Astrocyte (in vitro differentiated cells and primary cell): ENCODE measurements around the gene CHST7. TPM values are rescaled to one million over a fixed set of nuclear protein-coding genes. Genes with fewer than 3 reads are reported as not detected.

ENCODE experiments used
- DNase-seq: peaks from one replicate; pipeline ENCODE4 v3.0.0-alpha.2; 2010; ENCODE audit warnings: low read depth
- FAIRE-seq: peaks from 2 replicates; lab custom pipeline; 2011; peaks lifted over from hg19 to GRCh38; lab: Jason Lieb, UNC
- H2AFZ ChIP-seq: 2 replicates; pipeline ENCODE4 v1.6.0; 2012; ENCODE audit warnings: low read depth, low read length, inconsistent platforms
- H3K27ac ChIP-seq: 2 replicates; pipeline ENCODE4 v1.5.1; 2011; ENCODE audit warnings: low read depth, low read length, inconsistent platforms
- H3K27me3 ChIP-seq: 2 replicates; pipeline ENCODE4 v1.6.0; 2011; ENCODE audit warnings: low read length, inconsistent platforms; ENCODE audit not compliant: insufficient read depth
- H3K36me3 ChIP-seq: 2 replicates; pipeline ENCODE4 v1.5.1; 2011; ENCODE audit warnings: low read length, inconsistent platforms; ENCODE audit not compliant: insufficient read depth
- H3K4me1 ChIP-seq: 2 replicates; pipeline ENCODE4 v1.5.1; 2011; ENCODE audit warnings: low read length, inconsistent platforms; ENCODE audit not compliant: insufficient read depth
- H3K4me2 ChIP-seq: 2 replicates; pipeline ENCODE4 v1.6.0; 2012; ENCODE audit warnings: low read length, inconsistent platforms
- H3K4me3 ChIP-seq: 2 replicates; pipeline ENCODE4 v1.5.1; 2011; ENCODE audit warnings: low read depth, mild to moderate bottlenecking, low read length, inconsistent platforms; ENCODE audit not compliant: insufficient read depth
- H3K79me2 ChIP-seq: 2 replicates; pipeline ENCODE4 v1.6.0; 2012; ENCODE audit warnings: mild to moderate bottlenecking, low read length, inconsistent platforms; ENCODE audit not compliant: insufficient read depth
- H3K9ac ChIP-seq: 2 replicates; pipeline ENCODE4 v1.6.0; 2012; ENCODE audit warnings: mild to moderate bottlenecking, low read length, inconsistent platforms
- H3K9me3 ChIP-seq: 2 replicates; pipeline ENCODE4 v1.5.1; 2012; ENCODE audit warnings: low read depth, mild to moderate bottlenecking, low read length, inconsistent platforms; ENCODE audit not compliant: insufficient read depth
- H4K20me1 ChIP-seq: 2 replicates; pipeline ENCODE4 v1.6.0; 2012; ENCODE audit warnings: low read length, inconsistent platforms; ENCODE audit not compliant: insufficient read depth
- H3K27ac Mint-ChIP-seq: one replicate; pipeline ENCODE4 v1.8.0; 2021; ENCODE audit warnings: mild to moderate bottlenecking, mixed read lengths; ENCODE audit not compliant: unreplicated experiment
- H3K27me3 Mint-ChIP-seq: one replicate; pipeline ENCODE4 v1.8.0; 2021; ENCODE audit warnings: low read depth, mixed read lengths; ENCODE audit not compliant: unreplicated experiment
- H3K36me3 Mint-ChIP-seq: one replicate; pipeline ENCODE4 v1.8.0; 2021; ENCODE audit warnings: low read depth, mixed read lengths; ENCODE audit not compliant: unreplicated experiment
- H3K4me1 Mint-ChIP-seq: one replicate; pipeline ENCODE4 v1.8.0; 2021; ENCODE audit warnings: low read depth, mixed read lengths; ENCODE audit not compliant: unreplicated experiment
- H3K4me3 Mint-ChIP-seq: one replicate; pipeline ENCODE4 v1.8.0; 2021; ENCODE audit warnings: mild to moderate bottlenecking, moderate library complexity, mixed read lengths; ENCODE audit not compliant: unreplicated experiment
- H3K9me3 Mint-ChIP-seq: one replicate; pipeline ENCODE4 v1.8.0; 2021; ENCODE audit warnings: mild to moderate bottlenecking, mixed read lengths; ENCODE audit not compliant: unreplicated experiment
- EZH2 ChIP-seq: IDR thresholded peaks from 2 replicates; pipeline ENCODE4 v1.6.1; 2012; ENCODE audit warnings: mild to moderate bottlenecking, low read length, inconsistent platforms; ENCODE audit not compliant: insufficient read depth
- total RNA-seq: library from RNA; stranded (reverse); gene quantifications from 2 replicates; pipeline ENCODE4 v1.2.1, GENCODE V29; 2021
- TF ChIP-seq, protein P1 (sequence below): IDR thresholded peaks from 2 replicates; pipeline ENCODE4 v1.5.1; 2011; ENCODE audit warnings: low read depth, mild to moderate bottlenecking, inconsistent platforms, low read length, moderate library complexity; ENCODE audit not compliant: insufficient read depth

The CHST7 gene
- total RNA-seq, 1 donor from 2014 or later, result 15.4 TPM

DNA sequence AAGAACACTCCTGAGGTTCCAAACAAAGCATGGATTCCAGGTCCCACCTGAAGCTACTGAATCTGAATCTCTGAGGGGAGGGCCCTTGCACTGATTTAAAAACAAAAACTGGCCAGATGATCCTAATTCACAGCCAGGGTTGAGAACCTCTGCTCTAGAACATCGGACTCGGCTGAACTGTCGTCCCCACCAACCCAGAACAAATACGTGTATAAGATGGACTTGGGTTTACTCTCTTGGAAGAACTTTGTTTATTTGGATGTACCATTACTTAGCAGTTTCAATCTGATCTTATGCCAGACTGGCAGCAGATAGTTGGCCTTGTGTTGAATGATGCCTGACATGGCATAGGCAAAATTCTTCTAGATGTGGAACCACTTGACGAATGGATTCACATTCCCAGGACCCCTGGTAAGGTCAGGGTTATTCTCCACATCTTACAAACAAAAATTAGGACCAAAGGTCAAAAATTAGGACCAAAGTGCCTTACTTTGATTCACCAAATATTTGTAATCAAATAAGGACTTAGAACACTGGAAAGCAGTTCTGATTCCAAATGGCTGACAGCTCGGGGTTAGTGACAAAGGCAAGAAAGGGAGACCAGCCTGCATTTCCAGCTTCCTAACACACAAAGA, 29.0 kb downstream of the CHST7 start:
- H3K4me3 Mint-ChIP-seq, result no peak overlapping the region
- H3K4me1 Mint-ChIP-seq, result peaks cover 3% of the 10 kb centered on the region
- no peaks in the 10 kb centered on the region for H3K9me3 Mint-ChIP-seq
- H3K27me3 Mint-ChIP-seq, result no peaks in the 10 kb centered on the region
- Histone ChIP-seq H3K4me2 (no peak overlapping the region), H3K79me2 (no peaks in the 10 kb centered on the region), H3K36me3 (no peaks in the 10 kb centered on the region), H2AFZ (no peak overlapping the region), H4K20me1 (no peaks in the 10 kb centered on the region), H3K9ac (no peak overlapping the region), H3K4me3 (no peak overlapping the region), H3K27me3 (no peaks in the 10 kb centered on the region), H3K27ac (no peak overlapping the region), H3K4me1 (no peaks in the 10 kb centered on the region), H3K9me3 (no peaks in the 10 kb centered on the region)
- TF ChIP-seq, protein P1, sequence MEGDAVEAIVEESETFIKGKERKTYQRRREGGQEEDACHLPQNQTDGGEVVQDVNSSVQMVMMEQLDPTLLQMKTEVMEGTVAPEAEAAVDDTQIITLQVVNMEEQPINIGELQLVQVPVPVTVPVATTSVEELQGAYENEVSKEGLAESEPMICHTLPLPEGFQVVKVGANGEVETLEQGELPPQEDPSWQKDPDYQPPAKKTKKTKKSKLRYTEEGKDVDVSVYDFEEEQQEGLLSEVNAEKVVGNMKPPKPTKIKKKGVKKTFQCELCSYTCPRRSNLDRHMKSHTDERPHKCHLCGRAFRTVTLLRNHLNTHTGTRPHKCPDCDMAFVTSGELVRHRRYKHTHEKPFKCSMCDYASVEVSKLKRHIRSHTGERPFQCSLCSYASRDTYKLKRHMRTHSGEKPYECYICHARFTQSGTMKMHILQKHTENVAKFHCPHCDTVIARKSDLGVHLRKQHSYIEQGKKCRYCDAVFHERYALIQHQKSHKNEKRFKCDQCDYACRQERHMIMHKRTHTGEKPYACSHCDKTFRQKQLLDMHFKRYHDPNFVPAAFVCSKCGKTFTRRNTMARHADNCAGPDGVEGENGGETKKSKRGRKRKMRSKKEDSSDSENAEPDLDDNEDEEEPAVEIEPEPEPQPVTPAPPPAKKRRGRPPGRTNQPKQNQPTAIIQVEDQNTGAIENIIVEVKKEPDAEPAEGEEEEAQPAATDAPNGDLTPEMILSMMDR, result no peak
- no peak for TF ChIP-seq EZH2
- no peak for DNase-seq
- peaks cover 3% of the 10 kb centered on the region for H3K36me3 Mint-ChIP-seq
- H3K27ac Mint-ChIP-seq, result no peak overlapping the region
- no peak for FAIRE-seq

DNA sequence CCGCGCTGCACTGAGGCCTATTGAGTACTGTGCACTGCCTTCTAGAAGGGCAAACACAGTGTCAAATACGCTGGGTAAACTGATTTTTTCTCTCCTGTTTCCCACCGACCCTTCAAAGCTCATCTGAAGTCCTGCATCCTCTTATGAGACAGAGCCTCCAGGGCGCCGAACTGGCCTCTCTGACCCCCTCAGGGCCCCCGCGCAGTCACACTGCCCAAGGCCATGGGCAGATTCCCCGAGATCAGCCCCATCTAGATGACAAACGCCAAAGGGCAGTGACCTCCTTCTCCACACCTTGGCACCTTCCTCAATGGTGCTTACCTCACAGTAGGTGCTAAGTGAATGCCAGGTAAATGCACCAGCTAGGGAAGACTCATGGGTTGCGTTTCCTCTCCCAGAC, 34.4 kb downstream of the CHST7 start:
- DNase-seq (no peak), FAIRE-seq (no peak)
- Histone ChIP-seq H3K36me3 (no peaks in the 10 kb centered on the region), H3K4me2 (no peak overlapping the region), H3K4me1 (no peaks in the 10 kb centered on the region), H2AFZ (no peak overlapping the region), H3K79me2 (no peaks in the 10 kb centered on the region), H3K9me3 (no peaks in the 10 kb centered on the region), H3K9ac (no peak overlapping the region), H3K27ac (no peak overlapping the region), H3K27me3 (no peaks in the 10 kb centered on the region), H4K20me1 (no peaks in the 10 kb centered on the region), H3K4me3 (no peak overlapping the region)
- H3K9me3 Mint-ChIP-seq, result no peaks in the 10 kb centered on the region
- H3K27me3 Mint-ChIP-seq, result no peaks in the 10 kb centered on the region
- no peak overlapping the region for H3K27ac Mint-ChIP-seq
- H3K4me3 Mint-ChIP-seq, result no peak overlapping the region
- TF ChIP-seq EZH2, result no peak
- TF ChIP-seq, protein P1, result no peak
- peaks cover 3% of the 10 kb centered on the region for H3K4me1 Mint-ChIP-seq
- no peaks in the 10 kb centered on the region for H3K36me3 Mint-ChIP-seq

DNA sequence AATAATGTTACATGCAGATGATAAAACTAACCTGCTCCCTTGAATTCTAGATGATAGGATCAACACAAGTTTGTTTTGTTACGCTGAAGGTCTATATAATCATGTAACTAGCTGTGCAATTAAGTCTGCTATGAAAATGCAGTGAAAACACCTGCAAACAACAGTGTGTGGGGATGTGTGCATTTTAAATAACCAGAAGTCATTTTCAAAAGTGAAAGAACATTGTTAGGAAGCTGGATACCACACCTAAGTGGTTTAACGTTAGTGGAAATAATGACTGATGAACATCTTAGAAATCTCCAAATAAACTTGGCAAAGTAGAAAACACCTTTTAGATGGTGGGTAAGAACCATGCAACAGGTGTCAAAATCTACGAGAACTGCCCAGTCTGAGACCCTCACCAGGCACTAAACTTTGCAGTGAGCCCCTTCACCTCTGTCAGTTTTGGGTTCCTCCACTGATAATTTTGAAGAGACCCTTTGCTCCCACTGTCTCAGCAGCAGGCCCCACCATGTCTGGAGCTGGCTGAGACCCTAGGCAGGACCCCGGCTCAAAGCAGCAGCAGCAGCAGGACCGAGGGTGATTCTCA, 36.6 kb downstream of the CHST7 start:
- FAIRE-seq, result peak; percentile 70
- H3K4me1 Mint-ChIP-seq, result no peaks in the 10 kb centered on the region
- H3K27ac Mint-ChIP-seq, result no peak overlapping the region

More for the DNA sequence above, 36.6 kb downstream of the CHST7 start:
- H3K4me3 ChIP-seq, result no peak overlapping the region
- Mint-ChIP-seq H3K4me3 (no peak overlapping the region), H3K36me3 (peaks cover 2% of the 10 kb centered on the region), H3K9me3 (no peaks in the 10 kb centered on the region), H3K27me3 (no peaks in the 10 kb centered on the region)
- no peaks in the 10 kb centered on the region for H3K36me3 ChIP-seq
- H3K79me2 ChIP-seq, result no peaks in the 10 kb centered on the region
- H3K9ac ChIP-seq, result no peak overlapping the region
- no peaks in the 10 kb centered on the region for H3K9me3 ChIP-seq
- no peak for DNase-seq
- H3K27ac ChIP-seq, result no peak overlapping the region
- no peaks in the 10 kb centered on the region for H3K4me1 ChIP-seq
- no peaks in the 10 kb centered on the region for H4K20me1 ChIP-seq
- H3K27me3 ChIP-seq, result no peaks in the 10 kb centered on the region
- TF ChIP-seq EZH2, result no peak
- TF ChIP-seq, protein P1, result no peak
- H2AFZ ChIP-seq, result no peak overlapping the region
- no peak overlapping the region for H3K4me2 ChIP-seq
